ENCODE measurements around the gene ZNF141. TPM values are rescaled to one million over a fixed set of nuclear protein-coding genes. Genes with fewer than 3 reads are reported as not detected.
A peak's percentile ranks its signal among the peaks of the same experiment; 100 is the strongest.

ZNF141 gene
- total RNA-seq, 1 donor from 2014 or later: 36.5 TPM

DNA sequence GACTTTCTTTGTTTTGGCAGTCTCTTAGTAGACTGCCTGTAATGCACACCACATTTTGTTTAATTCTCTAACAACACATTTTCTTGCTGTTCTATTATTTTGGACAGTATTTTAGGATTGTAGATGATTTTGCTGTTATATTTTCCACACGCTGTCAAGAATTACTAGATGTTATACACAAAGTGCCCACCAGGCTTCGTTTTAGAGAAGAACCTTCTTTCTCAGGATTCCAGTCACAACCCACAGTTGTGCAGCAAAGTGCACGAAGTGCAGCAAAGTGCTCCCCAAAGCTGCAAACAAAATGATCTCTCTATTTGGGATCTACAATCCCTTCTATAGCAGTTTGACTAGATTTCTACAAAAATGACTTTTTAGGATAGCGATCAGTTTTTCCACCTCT is 2.4 kb downstream of the ZNF141 start:
- DNase-seq (ENCODE audit: low read depth, low spot score): no peak
- peaks cover 22% of the 10 kb centered on the region for H3K9me3 Mint-ChIP-seq
- TF ChIP-seq, protein P1, sequence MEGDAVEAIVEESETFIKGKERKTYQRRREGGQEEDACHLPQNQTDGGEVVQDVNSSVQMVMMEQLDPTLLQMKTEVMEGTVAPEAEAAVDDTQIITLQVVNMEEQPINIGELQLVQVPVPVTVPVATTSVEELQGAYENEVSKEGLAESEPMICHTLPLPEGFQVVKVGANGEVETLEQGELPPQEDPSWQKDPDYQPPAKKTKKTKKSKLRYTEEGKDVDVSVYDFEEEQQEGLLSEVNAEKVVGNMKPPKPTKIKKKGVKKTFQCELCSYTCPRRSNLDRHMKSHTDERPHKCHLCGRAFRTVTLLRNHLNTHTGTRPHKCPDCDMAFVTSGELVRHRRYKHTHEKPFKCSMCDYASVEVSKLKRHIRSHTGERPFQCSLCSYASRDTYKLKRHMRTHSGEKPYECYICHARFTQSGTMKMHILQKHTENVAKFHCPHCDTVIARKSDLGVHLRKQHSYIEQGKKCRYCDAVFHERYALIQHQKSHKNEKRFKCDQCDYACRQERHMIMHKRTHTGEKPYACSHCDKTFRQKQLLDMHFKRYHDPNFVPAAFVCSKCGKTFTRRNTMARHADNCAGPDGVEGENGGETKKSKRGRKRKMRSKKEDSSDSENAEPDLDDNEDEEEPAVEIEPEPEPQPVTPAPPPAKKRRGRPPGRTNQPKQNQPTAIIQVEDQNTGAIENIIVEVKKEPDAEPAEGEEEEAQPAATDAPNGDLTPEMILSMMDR (conservative IDR thresholded peaks at IDR 0.05): peak; percentile 52
- H3K27ac Mint-ChIP-seq (ENCODE audit: unreplicated experiment): no peak overlapping the region
- H3K4me1 Mint-ChIP-seq: peaks cover 24% of the 10 kb centered on the region
- peaks cover 9% of the 10 kb centered on the region for H3K27me3 Mint-ChIP-seq (ENCODE audit: low read depth)
- H3K36me3 Mint-ChIP-seq (ENCODE audit: low read depth): peaks cover 75% of the 10 kb centered on the region
- H3K4me3 Mint-ChIP-seq: peak overlapping the region; percentile 100

DNA sequence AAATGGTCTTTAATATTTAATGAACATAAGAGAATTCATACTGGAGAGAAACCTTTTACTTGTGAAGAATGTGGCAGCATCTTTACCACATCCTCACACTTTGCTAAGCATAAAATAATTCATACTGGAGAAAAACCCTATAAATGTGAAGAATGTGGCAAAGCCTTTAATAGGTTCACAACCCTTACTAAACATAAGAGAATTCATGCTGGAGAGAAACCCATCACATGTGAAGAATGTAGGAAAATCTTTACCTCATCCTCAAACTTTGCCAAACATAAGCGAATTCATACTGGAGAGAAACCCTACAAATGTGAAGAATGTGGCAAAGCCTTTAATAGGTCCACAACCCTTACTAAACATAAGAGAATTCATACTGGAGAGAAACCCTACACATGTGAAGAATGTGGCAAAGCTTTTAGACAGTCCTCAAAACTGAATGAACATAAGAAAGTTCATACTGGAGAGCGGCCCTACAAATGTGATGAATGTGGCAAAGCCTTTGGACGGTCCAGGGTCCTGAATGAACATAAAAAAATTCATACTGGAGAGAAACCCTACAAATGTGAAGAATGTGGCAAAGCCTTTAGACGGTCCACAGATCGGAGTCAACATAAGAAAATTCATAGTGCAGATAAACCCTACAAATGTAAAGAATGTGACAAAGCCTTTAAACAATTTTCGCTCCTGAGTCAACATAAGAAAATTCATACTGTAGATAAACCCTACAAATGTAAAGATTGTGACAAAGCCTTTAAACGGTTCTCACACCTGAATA is 35.6 kb downstream of the ZNF141 start:
- TF ChIP-seq, protein P1 (conservative IDR thresholded peaks at IDR 0.05): no peak
- peaks cover 75% of the 10 kb centered on the region for H3K36me3 Mint-ChIP-seq (ENCODE audit: low read depth)
- no peaks in the 10 kb centered on the region for H3K27me3 Mint-ChIP-seq (ENCODE audit: low read depth)
- DNase-seq (ENCODE audit: low read depth, low spot score): no peak
- H3K27ac Mint-ChIP-seq (ENCODE audit: unreplicated experiment): no peak overlapping the region
- H3K4me1 Mint-ChIP-seq: no peaks in the 10 kb centered on the region
- H3K4me3 Mint-ChIP-seq: no peak overlapping the region
- H3K9me3 Mint-ChIP-seq: peaks cover 27% of the 10 kb centered on the region

DNA sequence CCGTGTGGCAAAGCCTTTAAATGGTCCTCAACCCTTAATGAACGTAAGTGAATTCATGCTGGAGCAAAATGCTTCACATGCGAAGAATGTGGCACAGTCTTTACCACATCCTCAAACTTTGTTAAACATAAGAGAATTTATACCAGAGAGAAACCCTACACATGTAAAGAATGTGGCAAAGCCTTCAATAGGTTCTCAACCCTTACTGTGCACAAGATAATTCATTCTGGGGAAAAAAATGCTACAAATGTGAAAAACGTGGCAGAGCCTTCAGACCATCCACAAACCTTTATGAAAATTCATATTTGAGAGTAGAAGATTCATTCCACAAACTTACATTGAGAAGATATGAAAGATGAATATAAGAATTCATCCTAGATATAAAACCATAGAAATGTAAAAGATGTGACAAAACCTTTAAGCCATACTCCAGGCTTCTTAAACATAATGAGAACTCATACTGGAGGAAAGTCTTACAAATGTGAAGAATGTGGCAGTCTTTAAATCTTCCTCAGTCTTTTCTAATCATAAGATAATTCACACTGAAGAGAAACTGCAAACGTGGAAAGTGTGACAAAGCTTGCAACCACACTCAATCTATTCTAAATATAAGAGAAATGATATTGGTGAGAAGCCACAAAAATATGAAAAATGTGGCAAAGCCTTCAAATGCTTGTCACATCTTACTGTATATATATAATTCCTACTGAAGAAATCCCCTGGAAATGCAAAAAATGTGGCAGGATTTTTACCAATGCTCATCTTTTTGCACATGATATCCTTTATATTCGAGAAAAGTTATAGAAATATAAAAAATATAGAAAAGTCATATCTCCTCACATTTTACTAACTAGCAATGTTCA is 36.9 kb downstream of the ZNF141 start:
- no peak for DNase-seq (ENCODE audit: low read depth, low spot score)

DNA sequence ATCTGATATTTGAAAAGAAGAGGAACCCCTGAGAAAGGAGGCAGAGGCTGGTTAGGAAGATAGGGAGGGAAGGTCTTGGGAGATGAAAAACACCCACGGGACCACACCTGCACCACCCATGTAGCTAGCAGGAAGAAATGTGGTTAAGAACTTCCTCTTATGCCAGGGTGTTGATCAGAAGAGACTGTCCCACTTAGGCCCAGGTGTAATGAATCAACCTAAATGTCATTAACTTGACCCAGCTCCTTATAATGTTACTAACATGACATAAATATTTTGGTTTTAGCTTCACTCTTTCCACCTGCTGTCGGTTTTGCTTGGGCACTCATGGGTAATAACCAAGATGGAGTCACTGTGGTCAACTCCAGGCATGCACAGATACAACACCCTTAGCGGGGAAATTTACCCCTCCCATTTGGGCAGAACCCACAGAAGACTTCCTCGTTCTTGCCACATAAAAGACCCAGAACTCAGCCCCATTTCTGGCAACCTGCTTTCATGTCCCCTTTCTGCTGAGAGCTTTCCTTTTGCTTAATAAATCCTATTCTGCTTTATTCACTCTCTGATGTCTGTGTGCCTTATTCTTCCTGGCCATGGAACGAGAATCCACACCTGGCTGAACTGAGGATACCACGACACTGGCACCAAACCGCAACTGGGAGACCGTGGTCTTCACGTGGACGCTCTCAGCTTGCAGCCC is 46.8 kb downstream of the ZNF141 start:
- H3K9me3 Mint-ChIP-seq: peaks cover 24% of the 10 kb centered on the region
- peaks cover 32% of the 10 kb centered on the region for H3K36me3 Mint-ChIP-seq (ENCODE audit: low read depth)
- H3K4me1 Mint-ChIP-seq: no peaks in the 10 kb centered on the region
- no peak overlapping the region for H3K4me3 Mint-ChIP-seq
- TF ChIP-seq, protein P1 (conservative IDR thresholded peaks at IDR 0.05): no peak
- no peak overlapping the region for H3K27ac Mint-ChIP-seq (ENCODE audit: unreplicated experiment)
- H3K27me3 Mint-ChIP-seq (ENCODE audit: low read depth): no peaks in the 10 kb centered on the region
- DNase-seq (ENCODE audit: low read depth, low spot score): no peak

More for the DNA sequence above, 36.9 kb downstream of the ZNF141 start:
- TF ChIP-seq, protein P1 (conservative IDR thresholded peaks at IDR 0.05): no peak
- Mint-ChIP-seq H3K27me3 (ENCODE audit: low read depth) (no peaks in the 10 kb centered on the region), H3K4me1 (no peaks in the 10 kb centered on the region), H3K27ac (ENCODE audit: unreplicated experiment) (no peak overlapping the region), H3K36me3 (ENCODE audit: low read depth) (peaks cover 73% of the 10 kb centered on the region), H3K9me3 (peaks cover 21% of the 10 kb centered on the region), H3K4me3 (no peak overlapping the region)

DNA sequence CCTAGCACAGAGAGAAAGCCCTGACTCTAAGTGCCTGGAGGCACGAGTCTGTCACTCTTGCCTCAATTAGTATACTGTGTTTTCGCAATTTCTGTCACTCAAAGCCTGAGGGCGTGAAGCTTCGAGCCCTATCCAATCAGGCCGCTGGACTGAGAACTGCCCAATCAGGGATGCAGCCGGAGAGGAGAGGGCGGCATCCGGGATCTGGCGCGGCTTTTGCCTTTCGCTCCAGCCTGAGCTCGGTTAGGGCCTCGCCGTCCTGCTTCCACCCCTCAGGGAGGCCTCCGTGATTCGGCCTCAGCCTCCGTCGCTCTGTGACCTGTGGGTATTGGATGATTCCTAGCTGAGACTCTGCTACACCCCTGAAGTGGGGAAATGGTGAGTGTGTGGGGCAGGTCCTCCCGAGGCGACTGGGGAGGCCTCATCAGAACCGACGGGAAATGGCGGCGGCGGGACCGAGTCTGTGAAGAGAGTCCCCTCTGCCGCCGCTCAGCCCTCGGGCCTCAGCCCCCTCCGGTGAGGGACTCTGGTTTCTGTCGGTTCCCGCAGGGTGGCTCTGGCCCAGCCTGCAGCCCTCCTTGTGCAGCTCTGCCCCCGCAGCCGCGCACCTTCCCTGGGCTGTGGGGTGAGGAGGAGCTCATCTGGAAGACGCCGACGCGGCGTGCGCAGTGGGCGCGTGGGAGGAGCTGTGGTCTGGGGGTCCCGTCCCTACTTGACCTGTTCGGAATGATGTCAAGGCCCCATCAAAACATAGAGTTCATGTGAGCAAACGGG is 48.5 kb downstream of the ZNF141 start:
- DNase-seq (ENCODE audit: low read depth, low spot score): no peak
- H3K4me1 Mint-ChIP-seq: no peaks in the 10 kb centered on the region
- H3K9me3 Mint-ChIP-seq: peaks cover 28% of the 10 kb centered on the region
- no peaks in the 10 kb centered on the region for H3K27me3 Mint-ChIP-seq (ENCODE audit: low read depth)
- H3K27ac Mint-ChIP-seq (ENCODE audit: unreplicated experiment): no peak overlapping the region
- no peak overlapping the region for H3K4me3 Mint-ChIP-seq
- TF ChIP-seq, protein P1 (conservative IDR thresholded peaks at IDR 0.05): no peak
- peaks cover 29% of the 10 kb centered on the region for H3K36me3 Mint-ChIP-seq (ENCODE audit: low read depth)
